T-helper 1 cell treated with Interleukin-12 subunit alpha and Interleukin-12 subunit beta and Interleukin-4 antibody, amounts not matched to agents 30 ng/mL and 1 ng/mL, for 36 hours (primary cell): Measurements from ENCODE around the gene SNX8. TPM values are rescaled to one million over a fixed set of nuclear protein-coding genes. Genes with fewer than 3 reads are reported as not detected.

Source experiments
- intact Hi-C: fragments of 100-400 bp; cut with micrococcal nuclease; formaldehyde crosslinking; loops from one replicate; pipeline ENCODE4 v1.15.1; 2024
- total RNA-seq: library from RNA; stranded (reverse); gene quantifications from 2 replicates; pipeline ENCODE4 v1.2.3, GENCODE V29; 2022

Gene SNX8
- total RNA-seq, 1 donor from 2014 or later: 35.5 TPM

- intact Hi-C loops: no loop called here
Observed at GRCh38 chr7:2227699-2228098, 86.5 kb downstream of the SNX8 start.

GRCh38 chr7:2225830-2226229 is 88.4 kb downstream of the SNX8 start:
- intact Hi-C loops: no loop called here

- intact Hi-C loops: no loop called here
Observed at GRCh38 chr7:2225336-2225735, 88.9 kb downstream of the SNX8 start.

- intact Hi-C loops: no loop called here
Observed at GRCh38 chr7:2224934-2225333, 89.3 kb downstream of the SNX8 start.

- intact Hi-C loops: no loop called here
Observed at GRCh38 chr7:2224491-2224928, 89.7 kb downstream of the SNX8 start.

GRCh38 chr7:2223321-2223720 is 90.9 kb downstream of the SNX8 start:
- intact Hi-C loops: no loop called here

GRCh38 chr7:2222516-2222915 is 91.7 kb downstream of the SNX8 start:
- intact Hi-C loops: no loop called here

- intact Hi-C loops: no loop called here
Observed at GRCh38 chr7:2220954-2221353, 93.3 kb downstream of the SNX8 start.

- intact Hi-C loops: no loop called here
Observed at GRCh38 chr7:2220506-2220905, 93.7 kb downstream of the SNX8 start.

- intact Hi-C loops: no loop called here
Observed at GRCh38 chr7:2220030-2220429, 94.2 kb downstream of the SNX8 start.

GRCh38 chr7:2219606-2220005 is 94.6 kb downstream of the SNX8 start:
- intact Hi-C loops: no loop called here

- intact Hi-C loops: no loop called here
Observed at GRCh38 chr7:2219136-2219535, 95.1 kb downstream of the SNX8 start.

- intact Hi-C loops: no loop called here
Observed at GRCh38 chr7:2218444-2218785, 95.8 kb downstream of the SNX8 start.

GRCh38 chr7:2217716-2218443 is 96.4 kb downstream of the SNX8 start:
- intact Hi-C loops: no loop called here

GRCh38 chr7:2217206-2217605 is 97.0 kb downstream of the SNX8 start:
- intact Hi-C loops: no loop called here

- intact Hi-C loops: no loop called here
Observed at GRCh38 chr7:2215851-2216250, 98.4 kb downstream of the SNX8 start.

- intact Hi-C loops: no loop called here
Observed at GRCh38 chr7:2214636-2215035, 99.6 kb downstream of the SNX8 start.

GRCh38 chr7:2213551-2214215 is 100.6 kb downstream of the SNX8 start:
- intact Hi-C loops: no loop called here

- intact Hi-C loops: no loop called here
Observed at GRCh38 chr7:2212906-2213305, 101.3 kb downstream of the SNX8 start.

GRCh38 chr7:2211926-2212325 is 102.3 kb downstream of the SNX8 start:
- intact Hi-C loops: no loop called here

GRCh38 chr7:2211259-2211880 is 102.9 kb downstream of the SNX8 start:
- intact Hi-C loops: no loop called here

GRCh38 chr7:2210551-2211258 is 103.5 kb downstream of the SNX8 start:
- intact Hi-C loops: no loop called here
